ENCODE measurements around the gene SGCA.

DNA sequence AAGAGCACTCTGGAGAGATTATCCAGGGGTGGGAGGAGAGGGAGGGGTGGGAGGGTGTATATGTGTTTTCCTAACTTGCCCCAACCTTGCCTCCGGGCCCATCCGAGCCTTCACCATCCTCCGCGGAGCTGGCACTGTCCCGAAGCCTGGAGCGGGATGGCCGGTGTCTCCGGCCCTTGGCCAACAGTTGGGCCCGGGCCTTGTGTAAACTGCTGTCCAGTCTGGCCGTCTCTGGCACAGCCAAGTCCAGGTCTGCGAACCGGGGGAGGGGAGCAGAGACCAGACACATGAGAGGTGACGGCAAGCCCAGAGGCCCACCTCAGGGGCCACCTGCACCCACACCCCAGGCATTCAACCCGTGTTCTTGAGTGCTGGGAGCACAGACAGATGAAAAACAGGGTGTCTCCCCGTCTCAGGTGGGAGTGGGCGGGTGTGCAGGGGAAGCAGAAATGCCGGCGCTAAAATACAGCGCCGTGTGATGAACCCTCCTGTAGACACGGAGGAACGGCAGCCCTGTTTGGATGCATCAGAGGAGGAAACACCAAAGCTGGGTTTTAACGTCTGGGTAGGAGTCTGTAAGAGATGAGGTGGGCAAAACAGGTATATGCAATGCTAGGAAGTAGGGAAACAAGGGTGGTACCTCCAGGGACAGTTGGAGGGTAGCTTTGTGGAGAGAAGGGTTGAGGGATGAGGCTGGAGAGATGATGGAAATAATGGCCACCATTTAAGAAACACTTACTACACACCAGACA lies 47.6 kb upstream of the SGCA start:
- TF ChIP-seq, protein P1, sequence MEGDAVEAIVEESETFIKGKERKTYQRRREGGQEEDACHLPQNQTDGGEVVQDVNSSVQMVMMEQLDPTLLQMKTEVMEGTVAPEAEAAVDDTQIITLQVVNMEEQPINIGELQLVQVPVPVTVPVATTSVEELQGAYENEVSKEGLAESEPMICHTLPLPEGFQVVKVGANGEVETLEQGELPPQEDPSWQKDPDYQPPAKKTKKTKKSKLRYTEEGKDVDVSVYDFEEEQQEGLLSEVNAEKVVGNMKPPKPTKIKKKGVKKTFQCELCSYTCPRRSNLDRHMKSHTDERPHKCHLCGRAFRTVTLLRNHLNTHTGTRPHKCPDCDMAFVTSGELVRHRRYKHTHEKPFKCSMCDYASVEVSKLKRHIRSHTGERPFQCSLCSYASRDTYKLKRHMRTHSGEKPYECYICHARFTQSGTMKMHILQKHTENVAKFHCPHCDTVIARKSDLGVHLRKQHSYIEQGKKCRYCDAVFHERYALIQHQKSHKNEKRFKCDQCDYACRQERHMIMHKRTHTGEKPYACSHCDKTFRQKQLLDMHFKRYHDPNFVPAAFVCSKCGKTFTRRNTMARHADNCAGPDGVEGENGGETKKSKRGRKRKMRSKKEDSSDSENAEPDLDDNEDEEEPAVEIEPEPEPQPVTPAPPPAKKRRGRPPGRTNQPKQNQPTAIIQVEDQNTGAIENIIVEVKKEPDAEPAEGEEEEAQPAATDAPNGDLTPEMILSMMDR (IDR thresholded peaks at IDR 0.05): no peak
- TF ChIP-seq EP300 (IDR thresholded peaks at IDR 0.05): no peak
